Effector memory CD8-positive, alpha-beta T cell (primary cell): ENCODE results near the gene DNAI4.
"Not testable (repeated sequence)": the region's sequence is repeated elsewhere in the genome, so short reads cannot be mapped to it uniquely, and the experiment has no call there.

Experiments
- ATAC-seq: fragments of 150-1000 bp; cut with Tn5 transposase; replicated peaks from 2 replicates; pipeline ENCODE4 v1.10.0; 2021; ENCODE audit warnings: mild to moderate bottlenecking, moderate library complexity
- DNase-seq, 3 experiments: peaks; one replicate each; pipeline ENCODE4 v3.0.0; 2021
- H3K27ac Mint-ChIP-seq, 2 donors: one replicate each; pipeline ENCODE4 v1.8.0; 2022; ENCODE audit warnings: mild to moderate bottlenecking in 2 of 2, mixed read lengths in 2 of 2, moderate library complexity in 2 of 2
- H3K27me3 Mint-ChIP-seq, 2 donors: one replicate each; pipeline ENCODE4 v1.8.0; 2022; ENCODE audit warnings: mixed read lengths in 2 of 2
- H3K36me3 Mint-ChIP-seq: one replicate; pipeline ENCODE4 v1.8.0; 2022; ENCODE audit warnings: mild to moderate bottlenecking, moderate library complexity, mixed read lengths; ENCODE audit not compliant: insufficient read depth
- H3K4me1 Mint-ChIP-seq, 2 donors: one replicate each; pipeline ENCODE4 v1.8.0; 2022; ENCODE audit warnings: low read depth in 2 of 2, mixed read lengths in 2 of 2
- H3K4me3 Mint-ChIP-seq, 2 donors: one replicate each; pipeline ENCODE4 v1.8.0; 2022; ENCODE audit warnings: mild to moderate bottlenecking in 2 of 2, mixed read lengths in 2 of 2, moderate library complexity in 2 of 2
- H3K9me3 Mint-ChIP-seq, 2 donors: one replicate each; pipeline ENCODE4 v1.8.0; 2022; ENCODE audit warnings: mixed read lengths in 2 of 2

The DNAI4 gene

GRCh38 chr1:66919828-66920227 is 4.8 kb downstream of the DNAI4 start:
- Mint-ChIP-seq H3K4me1 (peaks cover 12% of the 10 kb centered on the region in 2 donors), H3K27ac (no peak overlapping the region), H3K36me3 (peaks cover 9% of the 10 kb centered on the region), H3K4me3 (no peak overlapping the region), H3K27me3 (no peaks in the 10 kb centered on the region), H3K9me3 (no peaks in the 10 kb centered on the region)
- ATAC-seq (no peak), DNase-seq (no peak)

GRCh38 chr1:66919063-66919462 is 5.6 kb downstream of the DNAI4 start:
- H3K27ac Mint-ChIP-seq, result no peak overlapping the region
- H3K9me3 Mint-ChIP-seq, result no peaks in the 10 kb centered on the region
- H3K4me1 Mint-ChIP-seq, result peaks cover 8% of the 10 kb centered on the region in 2 donors
- H3K4me3 Mint-ChIP-seq, result no peak overlapping the region
- ATAC-seq (no peak), DNase-seq (no peak)
- H3K27me3 Mint-ChIP-seq, result no peaks in the 10 kb centered on the region
- peaks cover 2% of the 10 kb centered on the region for H3K36me3 Mint-ChIP-seq

DNA sequence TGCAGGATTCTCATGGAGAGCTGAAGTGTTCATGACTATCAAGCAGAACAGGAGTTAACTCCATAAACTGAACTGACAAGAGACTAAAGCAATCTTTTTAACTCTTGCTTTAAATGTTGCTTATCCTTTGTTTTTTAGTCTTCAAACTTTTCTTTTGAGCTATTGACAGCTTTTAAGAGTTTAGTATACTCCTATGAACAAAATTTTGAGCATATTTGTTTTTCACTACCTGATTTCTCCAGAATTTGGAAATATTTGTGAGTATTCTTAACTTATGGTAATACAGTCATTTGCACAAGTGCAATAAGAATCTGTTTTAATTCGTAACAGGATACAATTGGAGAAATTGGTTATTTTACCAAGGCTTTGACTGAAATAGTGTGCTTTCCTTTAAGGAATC is 7.2 kb downstream of the DNAI4 start:
- Mint-ChIP-seq H3K9me3 (no peaks in the 10 kb centered on the region), H3K27me3 (no peaks in the 10 kb centered on the region), H3K36me3 (no peaks in the 10 kb centered on the region), H3K4me1 (peaks cover 0 to 3% of the 10 kb centered on the region in 2 donors), H3K27ac (no peak overlapping the region), H3K4me3 (no peak overlapping the region)
- no peak for DNase-seq
- no peak for ATAC-seq

GRCh38 chr1:66916320-66916719 is 8.3 kb downstream of the DNAI4 start:
- no peak for DNase-seq
- Mint-ChIP-seq H3K4me1 (no peaks in the 10 kb centered on the region), H3K36me3 (no peaks in the 10 kb centered on the region), H3K27ac (no peak overlapping the region), H3K4me3 (no peak overlapping the region), H3K9me3 (no peaks in the 10 kb centered on the region), H3K27me3 (no peaks in the 10 kb centered on the region)
- no peak for ATAC-seq

DNA sequence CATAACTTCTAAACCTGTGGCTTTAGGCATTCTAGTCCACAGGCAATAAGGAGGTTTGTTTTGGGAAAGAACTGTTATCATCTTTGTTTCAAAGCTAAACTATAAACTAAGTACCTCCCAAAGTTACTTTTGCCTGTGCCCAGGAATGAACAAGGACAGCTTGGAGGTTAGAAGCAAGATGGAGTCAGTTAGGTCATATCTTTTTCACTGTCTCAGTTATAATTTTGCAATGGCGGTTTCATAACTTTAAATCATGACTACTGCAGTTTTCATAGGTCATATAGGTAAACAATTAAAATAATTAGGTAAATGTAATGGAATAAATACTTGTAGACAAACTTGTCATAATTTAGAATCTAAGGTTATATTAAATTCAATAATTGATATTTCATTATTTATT is 9.5 kb downstream of the DNAI4 start:
- H3K27me3 Mint-ChIP-seq, H3K4me1 Mint-ChIP-seq, H3K27ac Mint-ChIP-seq, H3K36me3 Mint-ChIP-seq, DNase-seq, H3K4me3 Mint-ChIP-seq, ATAC-seq, H3K9me3 Mint-ChIP-seq: not testable (repeated sequence)

DNA sequence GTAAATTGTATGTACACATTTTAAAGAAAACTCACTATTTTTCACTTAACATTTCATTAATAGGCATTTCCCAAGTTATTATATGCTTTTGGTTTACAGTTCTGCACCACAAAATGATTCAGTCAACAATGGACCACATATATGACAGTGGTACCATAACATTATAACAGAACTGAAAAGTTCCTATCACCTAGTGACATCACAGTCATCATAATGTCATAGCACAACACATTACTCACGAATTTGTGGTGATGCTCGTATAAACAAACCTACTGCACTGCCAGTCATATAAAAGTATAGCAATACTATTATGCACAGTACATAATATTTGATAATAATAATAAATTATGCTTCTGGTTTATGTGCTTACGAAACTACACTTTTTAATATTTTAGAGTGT is 30.9 kb downstream of the DNAI4 start:
- H3K36me3 Mint-ChIP-seq, result no peaks in the 10 kb centered on the region
- DNase-seq (no peak), ATAC-seq (no peak)
- H3K4me3 Mint-ChIP-seq, result no peak overlapping the region
- no peaks in the 10 kb centered on the region for H3K4me1 Mint-ChIP-seq
- H3K9me3 Mint-ChIP-seq, result no peaks in the 10 kb centered on the region
- H3K27me3 Mint-ChIP-seq, result peaks cover 0 to 13% of the 10 kb centered on the region in 2 donors
- H3K27ac Mint-ChIP-seq, result no peak overlapping the region

DNA sequence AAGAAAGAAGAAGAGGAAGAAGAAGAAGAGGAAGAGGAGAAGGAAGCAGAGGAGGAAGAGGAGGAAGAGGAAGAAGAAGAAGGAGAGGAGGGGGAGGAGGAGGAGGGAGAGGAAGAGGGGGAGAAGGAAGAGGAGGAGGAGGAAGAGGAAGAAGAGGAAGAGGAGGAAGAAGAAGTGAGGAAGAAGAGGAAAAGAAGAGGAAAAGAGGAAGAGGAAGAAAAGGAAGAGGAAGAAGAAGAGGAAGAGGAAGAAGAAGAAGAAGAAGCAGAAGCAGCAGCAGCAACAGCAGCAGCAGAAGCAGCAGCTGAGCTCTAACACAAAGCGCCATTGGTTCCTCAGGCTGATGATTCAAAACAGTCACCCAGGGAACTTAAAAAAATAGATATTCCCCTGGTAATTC is 34.0 kb downstream of the DNAI4 start:
- no peak overlapping the region for H3K27ac Mint-ChIP-seq
- H3K27me3 Mint-ChIP-seq, result peaks cover 0 to 13% of the 10 kb centered on the region in 2 donors
- ATAC-seq (no peak), DNase-seq (no peak)
- H3K9me3 Mint-ChIP-seq, result no peaks in the 10 kb centered on the region
- no peaks in the 10 kb centered on the region for H3K4me1 Mint-ChIP-seq
- no peak overlapping the region for H3K4me3 Mint-ChIP-seq
- H3K36me3 Mint-ChIP-seq, result no peaks in the 10 kb centered on the region

DNA sequence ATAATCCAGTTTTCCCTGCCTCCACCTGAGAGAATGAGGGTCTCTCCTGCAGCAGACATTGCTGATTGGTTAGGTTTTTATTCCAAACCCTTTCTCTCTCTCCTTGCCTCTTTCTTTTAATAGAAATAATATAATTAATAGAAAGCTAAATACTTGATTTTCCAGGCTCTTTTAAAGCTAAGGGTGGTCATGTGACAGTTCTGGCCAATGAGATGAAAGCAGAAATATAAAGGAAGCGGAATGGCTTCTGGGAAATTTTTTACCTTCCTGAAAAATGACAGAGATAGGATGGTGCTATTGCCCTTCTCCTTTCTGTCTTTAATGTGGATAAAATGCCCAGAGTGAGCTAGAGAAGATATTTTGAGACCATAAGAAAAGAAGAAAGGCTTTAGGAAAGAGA is 35.6 kb downstream of the DNAI4 start:
- ATAC-seq, result no peak
- Mint-ChIP-seq H3K9me3 (no peaks in the 10 kb centered on the region), H3K4me1 (no peaks in the 10 kb centered on the region), H3K36me3 (no peaks in the 10 kb centered on the region), H3K4me3 (no peak overlapping the region), H3K27me3 (peaks cover 0 to 13% of the 10 kb centered on the region in 2 donors), H3K27ac (no peak overlapping the region)
- no peak for DNase-seq

- ATAC-seq, result no peak
- Mint-ChIP-seq H3K27me3 (peaks cover 0 to 6% of the 10 kb centered on the region in 2 donors), H3K27ac (no peak overlapping the region)
Measured at GRCh38 chr1:66876664-66877063, 48.0 kb downstream of the DNAI4 start.

DNA sequence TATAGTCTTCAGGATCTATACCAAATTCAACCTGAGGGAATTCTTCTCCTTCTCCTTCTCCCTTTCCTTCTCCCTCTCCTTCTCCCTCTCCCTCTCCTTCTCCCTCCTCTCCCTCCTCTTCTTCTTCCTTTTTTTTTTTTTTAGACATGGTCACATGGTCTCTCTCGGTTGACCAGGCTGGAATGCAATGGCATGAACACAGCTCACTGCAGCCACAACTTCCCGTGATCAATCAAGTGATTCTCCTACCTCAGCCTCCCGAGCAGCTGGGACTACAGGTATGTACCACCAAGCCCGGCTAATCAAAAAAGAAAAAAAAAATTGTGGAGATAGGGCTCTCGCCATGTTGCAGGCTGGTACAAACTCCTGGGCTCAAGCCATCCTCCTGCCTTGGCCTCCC is 51.5 kb downstream of the DNAI4 start:
- Mint-ChIP-seq H3K27ac (no peak overlapping the region), H3K4me3 (no peak overlapping the region), H3K27me3 (peaks cover 0 to 6% of the 10 kb centered on the region in 2 donors), H3K9me3 (no peaks in the 10 kb centered on the region), H3K4me1 (no peaks in the 10 kb centered on the region), H3K36me3 (no peaks in the 10 kb centered on the region)
- no peak for ATAC-seq
- DNase-seq, result no peak

More at GRCh38 chr1:66876664-66877063, 48.0 kb downstream of the DNAI4 start:
- DNase-seq, result no peak
- no peaks in the 10 kb centered on the region for H3K36me3 Mint-ChIP-seq
- peaks cover 6 to 10% of the 10 kb centered on the region in 2 donors for H3K9me3 Mint-ChIP-seq
- no peak overlapping the region for H3K4me3 Mint-ChIP-seq
- H3K4me1 Mint-ChIP-seq, result no peaks in the 10 kb centered on the region

- H3K27ac Mint-ChIP-seq, H3K9me3 Mint-ChIP-seq, H3K4me3 Mint-ChIP-seq, H3K36me3 Mint-ChIP-seq, H3K4me1 Mint-ChIP-seq, ATAC-seq, DNase-seq, H3K27me3 Mint-ChIP-seq: not testable (repeated sequence)
Measured at GRCh38 chr1:66872024-66872423, 52.6 kb downstream of the DNAI4 start.

DNA sequence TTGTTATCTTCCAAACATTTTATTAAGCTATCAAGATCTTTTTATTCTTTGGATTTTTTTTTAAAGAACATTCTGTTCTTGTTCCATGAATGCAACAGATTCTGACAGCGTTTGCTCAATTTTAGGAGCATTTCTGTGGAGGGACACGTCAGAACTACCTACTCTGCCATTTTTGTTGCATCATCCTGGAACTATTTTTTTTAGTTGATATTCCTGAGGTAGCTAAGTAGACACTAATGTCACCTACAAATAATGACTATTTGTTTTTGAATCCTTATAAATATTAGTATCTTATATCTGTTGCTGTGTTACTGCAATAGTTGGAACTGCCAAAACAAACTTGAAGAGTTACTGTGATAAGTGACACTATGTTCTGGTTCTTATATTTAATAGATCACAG is 57.2 kb downstream of the DNAI4 start:
- Mint-ChIP-seq H3K27me3 (no peaks in the 10 kb centered on the region), H3K27ac (no peak overlapping the region)
- no peak for ATAC-seq

DNA sequence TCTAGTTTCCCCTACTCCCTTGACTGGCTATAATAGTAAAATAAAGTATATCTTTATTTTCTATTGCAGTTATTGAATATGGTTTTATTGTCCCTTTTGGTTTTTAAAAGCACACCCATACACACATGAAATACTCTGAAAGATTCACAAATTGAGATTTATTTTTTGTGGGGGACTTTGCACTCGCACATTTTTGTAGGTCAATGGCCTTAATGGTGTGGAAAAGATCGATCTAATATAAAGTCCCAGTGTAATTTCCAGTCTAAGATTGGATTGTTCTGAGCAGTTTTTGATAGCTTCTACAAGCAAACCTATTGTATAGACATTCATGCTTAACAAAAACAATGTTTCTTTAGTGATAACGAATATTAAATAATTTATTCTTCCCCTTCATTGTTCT is 64.1 kb downstream of the DNAI4 start:
- Mint-ChIP-seq H3K27me3 (no peaks in the 10 kb centered on the region), H3K36me3 (no peaks in the 10 kb centered on the region), H3K4me3 (no peak overlapping the region), H3K4me1 (no peaks in the 10 kb centered on the region), H3K27ac (no peak overlapping the region), H3K9me3 (no peaks in the 10 kb centered on the region)
- DNase-seq (no peak), ATAC-seq (no peak)

More for the DNA sequence above, 57.2 kb downstream of the DNAI4 start:
- DNase-seq, result no peak
- Mint-ChIP-seq H3K4me3 (no peak overlapping the region), H3K36me3 (no peaks in the 10 kb centered on the region), H3K4me1 (no peaks in the 10 kb centered on the region), H3K9me3 (no peaks in the 10 kb centered on the region)

DNA sequence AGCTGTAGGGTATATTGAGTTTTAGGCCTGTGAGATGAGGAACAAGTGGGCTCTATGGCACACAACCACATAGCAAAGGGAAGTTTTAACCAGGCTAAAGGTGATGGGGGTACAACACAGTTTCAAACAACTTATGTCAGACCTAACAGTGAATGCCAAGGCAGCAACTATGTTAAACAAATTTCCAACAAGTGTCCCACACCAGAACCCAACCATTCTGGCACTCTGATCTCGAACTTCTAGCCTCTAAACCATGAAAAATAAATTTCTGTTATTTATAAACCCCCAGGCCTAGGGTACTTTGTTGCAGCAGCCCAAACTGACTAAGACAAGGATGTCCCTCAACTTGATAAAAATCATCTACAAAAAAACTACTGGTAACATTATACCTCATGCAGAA is 71.3 kb downstream of the DNAI4 start:
- H3K36me3 Mint-ChIP-seq, result no peaks in the 10 kb centered on the region
- no peak overlapping the region for H3K4me3 Mint-ChIP-seq
- H3K9me3 Mint-ChIP-seq, result no peaks in the 10 kb centered on the region
- H3K27me3 Mint-ChIP-seq, result peaks cover 0 to 6% of the 10 kb centered on the region in 2 donors
- no peak overlapping the region for H3K27ac Mint-ChIP-seq
- ATAC-seq, result no peak
- no peaks in the 10 kb centered on the region for H3K4me1 Mint-ChIP-seq
- no peak for DNase-seq

- Mint-ChIP-seq H3K27ac (no peak overlapping the region), H3K4me3 (no peak overlapping the region), H3K27me3 (peaks cover 0 to 6% of the 10 kb centered on the region in 2 donors), H3K36me3 (no peaks in the 10 kb centered on the region), H3K4me1 (no peaks in the 10 kb centered on the region), H3K9me3 (no peaks in the 10 kb centered on the region)
- no peak for ATAC-seq
- DNase-seq, result no peak
Measured at GRCh38 chr1:66852870-66853269, 71.8 kb downstream of the DNAI4 start.
